PC-9 (cell line): ENCODE data around the gene RAB31.

Experiments used
- CTCF ChIP-seq: fragments of 200-600 bp; sonication (generic); conservative IDR thresholded peaks from 2 replicates; pipeline ENCODE4 v1.6.1; 2017; ENCODE audit warnings: mixed run types, antibody characterized with exemption, mild to moderate bottlenecking, moderate library complexity
- EZH2 ChIP-seq: fragments of 200-600 bp; sonication (generic); IDR thresholded peaks from 2 replicates; pipeline ENCODE4 v1.8.0; 2017; ENCODE audit warnings: antibody characterized with exemption, low read depth

DNA sequence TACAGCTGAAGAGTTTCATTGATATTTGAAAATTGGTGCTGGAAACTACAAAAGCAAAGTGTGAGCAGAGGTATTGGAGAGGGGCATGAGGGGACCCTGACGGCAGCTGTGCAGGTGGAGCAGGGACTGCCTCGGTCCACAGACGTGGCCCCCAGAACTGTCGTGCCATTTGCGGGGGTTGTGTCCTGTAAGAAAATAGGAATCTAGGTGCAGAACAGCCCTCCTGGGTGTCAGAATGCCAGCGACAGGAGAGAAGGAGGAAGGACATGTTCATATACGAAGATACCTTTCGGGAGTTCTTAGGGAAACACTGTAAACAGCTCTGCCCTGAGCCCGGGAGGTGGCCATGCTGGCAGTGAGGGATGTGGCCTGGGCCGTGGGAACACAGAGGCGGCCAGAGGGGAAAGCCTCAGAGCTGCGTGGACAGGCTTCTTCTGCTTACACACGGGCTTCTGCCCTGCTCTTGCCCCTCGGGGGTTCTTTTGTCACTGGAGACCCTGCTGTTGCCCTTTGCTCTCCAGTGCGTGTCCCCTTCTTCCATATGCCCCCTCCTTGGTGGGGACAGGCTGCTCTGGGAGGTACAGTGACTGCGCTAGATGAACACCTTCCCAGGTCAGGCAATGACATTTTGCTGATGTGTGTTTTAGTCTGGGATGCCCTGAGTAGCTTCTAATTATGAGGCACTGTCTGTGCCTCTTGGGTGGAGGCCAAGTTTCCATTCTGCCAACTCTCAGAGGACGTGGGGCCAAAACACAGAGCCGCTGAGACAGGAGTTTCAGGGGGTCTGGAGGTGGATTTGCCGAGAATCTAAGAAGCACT is 95.8 kb downstream of the RAB31 start:
- TF ChIP-seq CTCF: no peak
- TF ChIP-seq EZH2: no peak
